Gastrocnemius medialis (tissue), 4 donors: ENCODE results near the gene FAM81A.

ENCODE experiments used
- CTCF ChIP-seq, 5 experiments: fragments of 450-650 bp in 3 of 5; fragments of 200-600 bp in 2 of 5; sonication (generic) in 2 of 5; IDR thresholded peaks in 4 of 5; conservative IDR thresholded peaks in 1 of 5; 1 replicate in 4 of 5; 2 replicates in 1 of 5; pipeline ENCODE4 v1.5.1; 2016 to 2019; ENCODE audit warnings: antibody characterized with exemption in 5 of 5, mild to moderate bottlenecking in 3 of 5, moderate library complexity in 3 of 5
- POLR2A ChIP-seq, 2 donors: fragments of 450-650 bp; IDR thresholded peaks; one replicate each; pipeline ENCODE4 v1.6.1; 2017; ENCODE audit warnings: antibody characterized with exemption in 2 of 2, mild to moderate bottlenecking in 2 of 2, moderate library complexity in 2 of 2

DNA sequence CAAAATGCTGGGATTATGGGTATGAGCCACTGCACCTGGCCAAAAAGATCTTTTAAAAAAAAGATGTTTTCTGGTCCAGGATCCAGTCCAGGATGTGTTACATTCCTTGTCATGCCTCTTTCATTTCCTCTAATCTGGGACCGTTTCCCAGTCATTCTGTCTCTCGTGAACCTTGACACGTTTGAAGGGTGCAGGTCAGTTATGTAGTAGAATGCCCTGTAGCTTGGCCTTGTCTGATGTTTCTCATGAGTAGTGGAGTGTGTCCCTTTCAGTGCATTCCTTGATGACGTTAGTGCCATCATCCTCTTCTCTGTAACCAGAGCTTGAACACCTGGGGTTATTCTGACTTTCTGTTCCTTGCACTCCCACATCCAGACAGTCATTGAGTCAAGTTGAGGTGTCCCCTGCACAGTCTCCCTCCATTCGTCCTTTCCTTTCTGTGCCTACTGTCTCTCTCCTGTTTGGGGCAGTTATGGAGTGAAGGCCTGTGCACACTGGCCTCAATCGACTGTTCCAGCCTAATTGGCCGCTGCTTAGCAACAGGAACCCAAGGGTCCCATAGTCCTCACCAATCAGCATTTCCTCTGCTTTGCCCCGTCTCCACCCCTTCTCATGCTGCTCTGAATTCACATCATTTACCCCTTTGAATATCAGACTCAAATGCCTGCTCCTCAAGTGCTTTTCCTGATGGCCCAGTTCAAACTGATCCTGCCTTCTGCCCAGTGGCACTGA lies 5.5 kb downstream of the FAM81A start:
- TF ChIP-seq CTCF (IDR thresholded peaks at IDR 0.05 in 4 of 5, conservative IDR thresholded peaks at IDR 0.05 in 1 of 5) = no peak
- TF ChIP-seq POLR2A (IDR thresholded peaks at IDR 0.05) = no peak
